HG03103 (cell line): Measurements from ENCODE around the gene GRAMD2B.

Source experiments
- ATAC-seq: cut with Tn5 transposase; IDR thresholded peaks from one replicate; pipeline ENCODE4 v1.9.1; 2021; ENCODE audit warnings: low read depth; ENCODE audit not compliant: unreplicated experiment

Gene GRAMD2B

DNA sequence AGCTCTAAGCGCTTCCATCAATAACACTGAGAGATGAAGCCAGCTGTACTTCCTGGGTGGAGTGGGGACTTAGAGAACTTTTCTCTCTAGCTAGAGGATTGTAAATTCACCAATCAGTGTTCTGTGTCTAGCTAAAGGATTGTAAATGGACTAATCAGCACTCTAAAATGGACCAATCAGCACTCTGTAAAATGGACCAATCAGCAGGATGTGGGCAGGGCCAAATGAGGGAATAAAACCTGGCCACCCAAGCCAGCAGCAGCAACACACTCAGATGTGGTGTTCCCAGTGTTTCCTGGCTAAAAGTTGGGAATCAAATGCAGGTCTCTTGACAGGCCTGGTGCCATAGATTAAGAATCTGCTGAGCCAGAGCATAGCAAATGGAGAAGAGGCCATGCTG lies 111.3 kb downstream of the GRAMD2B start:
- ATAC-seq, result no peak

DNA sequence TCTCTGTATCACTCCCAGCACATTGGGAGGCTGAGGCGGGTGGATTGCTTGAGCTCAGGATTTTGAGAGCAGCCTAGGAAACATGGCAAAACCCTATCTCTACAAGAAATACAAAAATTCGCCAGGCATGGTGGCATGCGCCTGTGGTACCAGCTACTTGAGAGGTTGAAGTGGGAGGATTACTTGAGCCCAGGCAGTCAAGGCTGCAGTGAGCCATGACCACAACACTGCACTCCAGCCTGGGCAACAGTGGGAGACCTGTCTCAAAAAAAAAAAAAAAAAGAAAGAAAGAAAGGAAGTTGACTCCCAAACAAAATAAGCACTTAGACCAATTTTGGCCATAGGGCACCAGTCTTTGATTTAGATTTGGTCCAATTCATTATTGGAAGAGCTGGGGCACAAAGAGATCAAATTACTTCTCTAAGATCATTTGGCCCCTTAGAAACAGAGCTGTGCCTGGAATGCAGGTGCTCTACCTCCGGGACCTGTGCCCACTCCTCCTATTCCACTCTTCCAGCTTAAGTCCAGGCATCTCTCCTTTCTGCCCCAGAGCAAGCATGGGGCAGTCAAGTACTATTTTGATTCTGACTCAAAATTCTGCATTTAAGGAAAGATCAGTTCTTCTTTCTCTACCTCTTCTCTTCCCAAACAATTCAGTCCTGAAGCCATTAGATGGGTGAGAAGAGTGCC lies 112.8 kb downstream of the GRAMD2B start:
- ATAC-seq, result no peak

DNA sequence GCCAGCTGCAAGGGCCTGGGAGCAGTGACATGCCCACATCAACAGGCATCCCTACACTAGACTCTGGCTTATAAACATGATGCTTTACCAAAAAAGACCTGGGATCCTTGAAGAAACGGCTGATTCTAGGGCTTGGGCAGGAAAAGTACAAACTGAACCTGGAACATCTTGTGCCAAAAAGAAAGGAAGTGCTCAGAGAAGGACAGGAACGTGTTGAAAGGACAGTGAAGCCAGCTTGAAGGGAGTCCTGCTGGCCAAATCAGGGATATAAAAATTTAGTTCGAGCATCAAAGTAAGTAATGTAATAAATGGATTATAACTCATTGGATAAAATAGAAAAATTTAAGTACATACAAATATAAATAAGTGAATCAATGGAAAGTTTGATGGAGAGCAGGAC lies 113.7 kb downstream of the GRAMD2B start:
- ATAC-seq, result no peak

DNA sequence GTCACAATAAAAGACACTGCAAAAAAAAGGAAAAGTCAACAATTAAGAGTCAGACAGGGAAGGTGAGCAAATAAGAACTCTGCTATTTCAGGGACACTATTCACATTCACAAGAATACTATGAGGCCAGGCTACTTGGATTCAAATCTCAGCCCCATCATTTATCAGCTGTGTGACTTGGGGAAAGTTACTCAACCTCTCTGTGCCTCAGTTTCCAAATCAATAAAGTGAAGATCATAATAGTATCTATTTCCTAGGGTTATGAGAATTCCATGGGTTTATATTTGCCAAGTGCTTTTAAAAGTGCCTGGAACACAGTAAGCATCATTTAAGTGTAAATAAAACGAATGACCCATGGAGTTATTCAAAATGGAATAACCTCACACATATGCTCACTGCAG lies 115.4 kb downstream of the GRAMD2B start:
- ATAC-seq, result no peak

DNA sequence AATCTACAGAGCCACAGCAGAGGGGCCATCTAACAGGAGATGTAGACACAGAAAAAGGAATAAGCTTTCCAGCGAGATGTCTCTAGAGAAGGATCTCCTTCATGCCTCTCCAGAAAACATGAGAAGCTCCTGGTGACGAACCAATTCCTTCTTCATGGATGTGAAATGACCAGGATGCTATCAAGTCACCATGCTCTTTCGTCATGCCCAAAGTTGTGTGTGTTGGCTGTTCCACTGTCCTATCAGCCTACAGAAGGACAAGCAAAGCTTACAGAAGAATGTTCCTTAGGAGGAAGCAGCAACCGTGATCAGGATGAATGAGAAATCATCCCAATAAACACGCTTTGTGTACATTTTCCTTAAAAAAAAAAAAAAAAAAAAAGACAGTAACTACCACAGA lies 117.4 kb downstream of the GRAMD2B start:
- no peak for ATAC-seq

DNA sequence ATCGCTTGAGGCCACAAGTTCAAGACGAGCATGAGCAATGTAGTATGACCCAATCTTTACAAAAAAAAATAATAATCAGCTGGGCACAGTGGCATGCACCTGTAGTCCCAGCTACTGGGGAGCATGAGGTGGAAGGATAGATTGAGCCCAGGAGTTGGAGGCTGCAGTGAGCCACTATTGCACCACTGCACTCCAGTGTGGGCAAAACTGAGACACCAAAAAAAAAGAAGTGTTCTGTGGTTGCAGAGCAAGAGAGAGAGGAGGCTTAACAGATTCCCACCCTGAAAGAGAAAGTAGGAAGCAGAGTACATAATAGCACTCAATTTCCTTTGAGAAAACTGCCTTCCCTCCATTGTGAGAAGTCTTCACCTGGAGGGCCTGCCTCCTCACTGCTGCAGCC lies 119.2 kb downstream of the GRAMD2B start:
- no peak for ATAC-seq

DNA sequence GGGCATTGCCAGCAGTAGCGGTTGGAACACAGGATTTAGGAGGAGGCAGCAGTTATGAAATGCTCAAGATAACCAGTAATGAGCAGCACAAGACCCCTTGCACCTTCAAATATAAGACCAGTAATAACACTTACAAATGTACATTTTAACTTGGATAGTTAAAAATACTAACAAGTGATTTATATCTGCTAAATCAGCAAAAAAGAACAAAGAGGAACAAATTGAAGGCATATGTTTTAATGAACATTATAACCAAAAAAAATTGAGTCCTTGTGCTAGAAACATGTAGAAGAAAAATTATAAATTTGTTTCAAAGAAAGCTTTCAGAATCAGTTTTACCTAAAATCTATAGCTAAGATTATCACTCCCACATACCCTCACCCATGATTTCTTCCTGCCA lies 119.8 kb downstream of the GRAMD2B start:
- ATAC-seq, result no peak

DNA sequence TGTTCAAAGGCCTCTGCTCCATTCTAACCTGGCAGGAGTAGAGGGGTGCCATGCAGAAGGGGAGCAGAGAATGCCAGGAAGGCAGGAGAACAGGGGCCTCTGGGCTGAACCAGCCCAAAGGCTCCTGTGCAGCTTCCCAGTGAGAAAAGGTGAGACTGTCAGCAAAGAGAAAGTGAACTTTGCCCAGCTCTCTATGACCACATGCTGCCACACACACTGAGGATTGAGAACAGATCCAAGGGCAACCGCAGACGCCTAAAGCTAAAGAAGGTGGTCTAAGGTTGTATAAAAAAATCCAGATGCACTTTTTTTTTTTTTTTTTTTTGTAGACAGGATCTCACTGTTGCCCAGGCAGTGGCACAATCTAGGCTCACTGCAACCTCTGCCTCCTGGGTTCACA lies 120.5 kb downstream of the GRAMD2B start:
- ATAC-seq, result no peak
